Motor neuron (in vitro differentiated cells): Measurements from ENCODE around the gene ZNRF4. TPM values are rescaled to one million over a fixed set of nuclear protein-coding genes. Genes with fewer than 3 reads are reported as not detected.

Source experiments
- ATAC-seq, 8 experiments: fragments of 200-7000 bp; cut with Tn5 transposase; replicated peaks in 6 of 8; 2 replicates each; pipeline ENCODE4 v1.8.0; 2021; ENCODE audit warnings: mild to moderate bottlenecking in 8 of 8, moderate library complexity in 8 of 8
- H3K27ac ChIP-seq, 2 donors: fragments of 250-450 bp; sonication (Bioruptor Pico); 2 replicates each; pipeline ENCODE4 v1.9.0; 2021; ENCODE audit warnings: antibody characterized with exemption in 2 of 2, mild to moderate bottlenecking in 2 of 2, moderate library complexity in 1 of 2
- H3K4me1 ChIP-seq, 2 donors: fragments of 250-450 bp; sonication (Bioruptor Pico); replicated peaks in 1 of 2; 2 replicates each; pipeline ENCODE4 v1.6.1; 2021; ENCODE audit warnings: antibody characterized with exemption in 2 of 2, mild to moderate bottlenecking in 2 of 2, moderate library complexity in 1 of 2
- H3K4me3 ChIP-seq, 5 donors: fragments of 250-450 bp; sonication (Bioruptor Pico); 2 replicates each; pipeline ENCODE4 v1.9.0; 2021; ENCODE audit warnings: antibody characterized with exemption in 5 of 5, mild to moderate bottlenecking in 5 of 5, moderate library complexity in 4 of 5
- WGBS, 10 experiments: fragments of 450-650 bp; shearing (Covaris generic); methylation state at CpG; one replicate each; pipeline ENCODE4 v1.0.0; 2022; 5-methylcytosine and 5-hydroxymethylcytosine counted together
- in situ Hi-C, 9 experiments: fragments of 400-800 bp; cut with MboI; loops; one replicate each; pipeline ENCODE4 v1.15.0; 2021; ENCODE audit warnings: low sequenced_read_pairs in 9 of 9, low pct_unique_long_range_greater_than_20kb in 2 of 9; ENCODE audit not compliant: unreplicated experiment in 9 of 9
- total RNA-seq, 8 experiments: library from RNA; unstranded; fragments of 300-600 nt; gene quantifications; 2 replicates each; pipeline versions ENCODE4 v1.2.3 to v1.2.4, GENCODE V29; 2022

Gene ZNRF4
- total RNA-seq, 8 experiments from 2014 or later, result 0.11 to 0.29 (median 0.19) TPM; not detected in 4

DNA sequence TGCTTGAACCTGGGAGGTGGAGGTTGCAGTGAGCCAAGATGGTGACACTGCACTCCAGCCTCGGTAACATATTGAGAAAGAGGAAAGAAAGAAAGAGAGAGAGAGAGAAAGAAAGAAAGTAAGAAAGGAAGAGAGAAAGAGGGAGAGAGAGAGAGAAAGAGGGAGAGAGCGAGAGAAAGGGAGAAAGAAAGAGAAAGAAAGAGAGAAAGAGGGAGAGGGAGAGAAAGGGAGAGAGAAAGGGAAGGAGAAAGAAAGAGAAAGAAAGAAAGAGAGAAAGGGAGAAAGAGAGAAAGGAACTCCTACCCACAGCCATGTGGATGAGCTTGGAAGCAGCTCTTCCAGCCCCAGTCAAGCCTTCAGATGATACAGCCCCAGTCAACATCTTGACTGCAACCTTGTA, 46.7 kb downstream of the ZNRF4 start:
- 2 to 100% (median 84%) methylated on average over 1 to 2 of the region's 2 CpGs; no CpG with 5 or more reads in 1 of the 10 experiments for WGBS, 10 experiments
- H3K27ac ChIP-seq, result no peak overlapping the region
- in situ Hi-C loops, result no loop called here
- no peak for ATAC-seq
- H3K4me3 ChIP-seq, result no peak overlapping the region
- peaks cover 6 to 8% of the 10 kb centered on the region in 2 donors for H3K4me1 ChIP-seq

DNA sequence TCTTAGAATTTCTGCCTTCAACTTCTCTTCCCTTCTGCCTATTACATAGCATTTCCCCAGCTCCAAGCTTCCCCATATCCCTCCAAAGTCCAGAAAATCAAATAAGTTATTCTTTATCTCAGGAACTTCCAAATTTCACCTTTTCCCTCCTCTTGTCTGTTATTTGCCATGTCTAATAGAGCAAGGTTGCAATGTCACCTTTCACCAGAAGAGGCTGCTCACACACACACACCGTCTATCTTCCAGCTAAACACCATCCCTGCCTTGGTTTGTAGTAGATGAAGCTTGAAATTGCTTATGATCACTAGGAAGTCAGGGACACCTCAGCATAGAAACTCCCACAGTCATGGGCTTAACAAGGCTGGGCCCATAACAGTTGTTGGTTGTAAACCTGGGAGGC, 48.4 kb downstream of the ZNRF4 start:
- ATAC-seq, result no peak
- WGBS, 10 experiments, result 0 to 89% (median 57%) methylated on average over 1 of the region's 1 CpG; no CpG with 5 or more reads in 5 of the 10 experiments
- peaks cover 6 to 17% of the 10 kb centered on the region in 2 donors for H3K4me1 ChIP-seq
- H3K27ac ChIP-seq, result no peak overlapping the region
- no peak overlapping the region for H3K4me3 ChIP-seq
- in situ Hi-C loops, result no loop called here

DNA sequence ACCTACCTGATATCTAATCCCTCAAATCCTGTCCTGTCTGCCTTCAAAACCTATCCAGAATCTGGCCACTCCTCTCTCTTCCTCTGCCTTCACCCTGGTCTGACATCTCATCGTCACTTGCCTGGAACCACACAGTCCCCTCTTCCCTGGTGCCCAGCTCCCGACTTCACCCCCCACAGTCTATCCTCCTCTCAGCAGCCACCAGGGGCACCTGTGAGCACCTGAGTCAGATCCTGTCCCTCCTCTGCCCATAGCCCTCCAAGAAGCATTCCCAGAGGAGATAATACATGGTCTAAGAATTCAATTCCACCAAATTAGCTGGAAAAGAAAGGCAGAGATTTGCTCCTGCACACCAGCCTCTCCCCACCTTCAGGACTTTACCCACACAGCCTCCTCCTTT, 48.9 kb downstream of the ZNRF4 start:
- H3K27ac ChIP-seq, result no peak overlapping the region
- peak in 1 of 8 experiments; percentile 25 for ATAC-seq
- H3K4me1 ChIP-seq, result peaks cover 3 to 14% of the 10 kb centered on the region in 2 donors
- in situ Hi-C loops, result no loop called here
- H3K4me3 ChIP-seq, result no peak overlapping the region
- WGBS, 10 experiments, result 30 to 90% (median 56%) methylated on average over 1 to 2 of the region's 2 CpGs; no CpG with 5 or more reads in 5 of the 10 experiments

Other genes starting within 250 kb of the ZNRF4 start
- 100 to 1,000 TPM in 7 of 8 experiments, 10 to 100 TPM in 1; 80.0 to 240 (median 147) TPM for gene PTPRS, start 114.6 kb upstream of the ZNRF4 start, total RNA-seq
- 1 to 10 TPM in 5 of 8 experiments, under 1 TPM in 3; 0.46 to 2.6 (median 1.1) TPM for gene TINCR, start 112.5 kb downstream of the ZNRF4 start, total RNA-seq
- 10 to 100 TPM; 31.1 to 97.5 (median 50.6) TPM for gene SAFB2, start 167.4 kb downstream of the ZNRF4 start, total RNA-seq
- 100 to 1,000 TPM in 3 of 8 experiments, 10 to 100 TPM in 5; 37.2 to 144 (median 73.5) TPM for gene SAFB, start 167.7 kb downstream of the ZNRF4 start, total RNA-seq
- 10 to 100 TPM; 36.6 to 86.7 (median 54.2) TPM for gene MICOS13, start 225.1 kb downstream of the ZNRF4 start, total RNA-seq
- 10 to 100 TPM in 5 of 8 experiments, 1 to 10 TPM in 3; 4.6 to 28.1 (median 20.6) TPM for gene HSD11B1L, start 225.6 kb downstream of the ZNRF4 start, total RNA-seq
- gene RPL36, start 234.9 kb downstream of the ZNRF4 start, total RNA-seq, result 1,000 to 10,000 TPM; 1,024 to 1,875 (median 1,439) TPM